IPS-15b (cell line): ENCODE results near the gene TMUB2.
A peak's percentile ranks its signal among the peaks of the same experiment; 100 is the strongest.

Source experiments
- H3K27me3 ChIP-seq: one replicate; pipeline ENCODE4 v1.6.1; 2013; ENCODE audit warnings: low read length; ENCODE audit not compliant: control insufficient read depth, insufficient read depth
- H3K36me3 ChIP-seq: one replicate; pipeline ENCODE4 v1.6.1; 2013; ENCODE audit warnings: low read length; ENCODE audit not compliant: control insufficient read depth, insufficient read depth
- H3K4me1 ChIP-seq: one replicate; pipeline ENCODE4 v1.6.1; 2013; ENCODE audit warnings: mild to moderate bottlenecking, low read length; ENCODE audit not compliant: control insufficient read depth, insufficient read depth
- H3K4me3 ChIP-seq: one replicate; pipeline ENCODE4 v1.5.1; 2013; ENCODE audit warnings: low read depth, low read length
- H3K9ac ChIP-seq: one replicate; pipeline ENCODE4 v1.6.1; 2013; ENCODE audit warnings: low read depth, mild to moderate bottlenecking, low read length
- H3K9me3 ChIP-seq: one replicate; pipeline ENCODE4 v1.6.1; 2013; ENCODE audit warnings: mild to moderate bottlenecking, low read length; ENCODE audit not compliant: control insufficient read depth, insufficient read depth

Gene TMUB2

DNA sequence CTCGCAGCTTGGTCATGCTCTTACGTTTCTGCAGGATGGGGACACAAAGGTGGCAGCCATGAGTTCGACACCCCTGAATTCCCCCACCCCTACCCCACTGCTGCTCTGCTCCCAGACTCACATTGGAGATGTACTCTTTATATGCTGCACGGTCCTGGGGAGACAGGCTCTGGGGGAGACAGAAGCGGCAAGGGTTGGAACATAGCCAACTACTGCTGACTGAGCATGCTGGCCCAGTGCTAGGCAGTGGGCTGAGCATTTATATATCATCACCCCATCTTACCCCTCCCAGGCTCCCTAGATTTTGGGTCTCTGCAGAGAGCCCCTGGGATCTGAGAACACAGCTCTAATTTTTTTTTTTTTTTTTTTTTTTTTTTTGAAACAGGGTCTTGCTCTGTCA lies 21.0 kb downstream of the TMUB2 start:
- Histone ChIP-seq H3K4me3 (no peak overlapping the region), H3K36me3 (peaks cover 39% of the 10 kb centered on the region), H3K4me1 (peaks cover 8% of the 10 kb centered on the region), H3K27me3 (no peaks in the 10 kb centered on the region), H3K9ac (no peak overlapping the region), H3K9me3 (no peaks in the 10 kb centered on the region)

DNA sequence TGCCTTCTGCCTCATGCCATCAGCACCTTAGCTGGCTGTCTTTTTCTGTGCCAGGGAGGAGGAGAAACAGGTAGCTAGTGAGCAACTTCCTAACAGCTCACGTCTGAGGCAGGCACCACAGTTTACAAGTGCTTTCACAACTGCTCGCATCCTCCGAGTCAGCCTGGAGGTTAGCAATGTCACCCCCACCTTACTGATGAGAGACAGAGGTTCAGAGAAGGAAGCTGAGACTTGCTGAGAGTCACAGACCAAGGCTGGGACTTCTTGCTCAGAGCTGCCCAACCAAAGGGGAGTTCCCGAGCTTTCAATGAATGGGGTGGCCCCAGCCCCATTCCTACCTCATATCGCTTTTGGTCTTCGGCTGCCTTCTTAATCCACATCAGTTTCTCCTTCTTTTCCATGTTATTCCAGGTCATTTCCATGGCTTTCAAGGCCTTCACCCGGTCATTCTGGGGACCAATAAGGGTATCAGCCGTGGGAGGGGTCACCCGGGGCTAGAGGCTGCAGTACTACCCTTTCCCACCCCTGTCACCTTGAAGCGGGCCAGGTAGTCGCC lies 23.1 kb downstream of the TMUB2 start:
- Histone ChIP-seq H3K4me1 (peaks cover 4% of the 10 kb centered on the region), H3K9me3 (no peaks in the 10 kb centered on the region), H3K36me3 (peaks cover 53% of the 10 kb centered on the region), H3K4me3 (no peak overlapping the region), H3K27me3 (no peaks in the 10 kb centered on the region), H3K9ac (no peak overlapping the region)

DNA sequence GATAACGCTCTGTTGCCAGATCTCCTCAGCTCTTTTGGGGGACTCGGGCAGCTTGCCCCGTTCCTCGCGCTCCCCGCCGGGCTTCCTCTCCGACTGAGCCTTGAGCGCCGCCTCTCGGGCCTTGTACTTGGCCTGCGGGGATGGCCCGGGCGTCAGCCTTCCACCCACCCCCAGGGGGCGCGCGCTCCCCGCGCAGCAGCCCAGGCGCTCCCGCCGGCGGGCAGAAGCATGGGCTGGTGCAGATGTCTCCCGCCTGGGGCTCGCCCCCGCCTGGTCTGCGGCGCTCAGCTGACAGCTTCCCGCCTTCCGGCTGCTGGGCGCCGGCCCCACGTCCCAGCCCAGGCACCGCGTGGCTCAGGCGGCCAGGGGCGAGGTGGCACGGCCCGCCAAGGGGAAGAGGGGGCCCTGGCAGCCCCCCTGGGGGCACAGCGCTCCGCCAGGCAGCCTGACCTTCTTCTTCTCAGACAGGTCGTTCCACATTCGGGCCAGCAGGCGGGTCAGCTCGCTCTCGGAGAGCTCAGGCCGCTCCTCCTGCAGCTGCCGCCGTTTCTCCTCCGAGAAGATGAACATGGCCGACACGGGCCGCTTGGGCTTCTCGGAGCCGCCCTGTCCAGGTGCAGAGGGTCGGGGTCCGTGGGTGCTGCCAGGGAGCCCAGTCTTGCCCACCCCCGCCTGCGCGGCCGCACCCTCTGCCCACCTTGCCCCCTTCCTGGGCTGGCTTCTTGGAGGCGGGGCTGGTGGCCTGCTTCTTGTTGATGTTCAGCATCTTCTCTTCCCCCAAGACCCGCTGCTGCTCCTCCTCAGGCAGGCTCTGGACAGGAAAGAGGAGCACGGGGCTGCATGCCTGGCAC lies 23.8 kb downstream of the TMUB2 start:
- peak overlapping the region; percentile 5 for H3K9ac ChIP-seq
- H3K4me3 ChIP-seq: no peak overlapping the region
- H3K9me3 ChIP-seq: no peaks in the 10 kb centered on the region

DNA sequence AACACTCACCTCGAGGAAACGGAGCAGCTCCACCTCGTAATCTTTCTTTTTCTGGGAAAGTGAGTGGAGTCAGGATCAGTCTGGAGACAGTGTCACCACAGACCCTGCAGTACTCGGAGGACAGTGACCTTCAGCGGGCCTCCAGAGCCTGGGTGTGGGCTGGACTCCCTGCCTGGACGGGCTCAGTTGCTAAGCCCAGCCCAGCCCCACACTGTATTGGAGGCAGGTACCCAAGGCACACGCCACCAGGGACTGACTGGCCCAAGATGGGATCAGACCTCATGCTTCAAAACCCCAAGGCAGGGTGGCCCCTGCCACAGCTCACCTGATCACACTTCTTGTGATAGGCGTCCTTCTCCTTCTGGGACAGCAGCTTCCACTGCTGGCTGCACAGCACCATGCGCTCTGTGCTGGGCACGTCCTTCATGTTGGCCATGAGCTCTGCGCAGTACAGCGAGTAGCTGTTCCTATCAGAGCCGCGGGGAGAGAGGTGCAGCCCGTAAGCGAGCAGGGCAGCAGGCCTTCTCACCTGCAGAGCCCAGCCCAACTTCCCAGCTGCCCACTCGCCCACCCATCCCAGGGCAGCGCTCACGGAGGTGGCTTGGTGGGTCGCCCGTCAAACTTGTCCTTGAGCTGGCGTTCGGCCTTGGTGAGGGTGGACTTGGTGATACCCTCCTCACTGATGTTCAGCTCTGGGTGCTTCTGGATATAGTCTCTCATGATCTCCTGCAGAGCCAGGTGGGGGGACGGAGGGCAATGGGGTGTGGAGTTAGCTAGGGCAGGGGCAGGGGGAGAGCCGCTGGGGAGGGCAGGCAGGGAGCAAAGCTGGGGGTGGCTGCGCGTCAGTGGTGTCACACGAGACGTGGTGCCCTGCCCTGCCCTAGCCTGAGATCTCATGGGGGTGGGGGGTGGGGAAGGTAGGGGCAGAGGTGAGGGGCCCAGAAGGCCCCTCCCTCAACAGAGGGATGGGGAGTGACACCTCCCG lies 24.8 kb downstream of the TMUB2 start:
- H3K9ac ChIP-seq: no peak overlapping the region
- no peak overlapping the region for H3K4me3 ChIP-seq
- no peaks in the 10 kb centered on the region for H3K4me1 ChIP-seq
- no peaks in the 10 kb centered on the region for H3K9me3 ChIP-seq
- no peaks in the 10 kb centered on the region for H3K27me3 ChIP-seq
- H3K36me3 ChIP-seq: peaks cover 68% of the 10 kb centered on the region

More for the DNA sequence above, 23.8 kb downstream of the TMUB2 start:
- H3K36me3 ChIP-seq: peaks cover 60% of the 10 kb centered on the region
- no peaks in the 10 kb centered on the region for H3K4me1 ChIP-seq
- H3K27me3 ChIP-seq: no peaks in the 10 kb centered on the region

DNA sequence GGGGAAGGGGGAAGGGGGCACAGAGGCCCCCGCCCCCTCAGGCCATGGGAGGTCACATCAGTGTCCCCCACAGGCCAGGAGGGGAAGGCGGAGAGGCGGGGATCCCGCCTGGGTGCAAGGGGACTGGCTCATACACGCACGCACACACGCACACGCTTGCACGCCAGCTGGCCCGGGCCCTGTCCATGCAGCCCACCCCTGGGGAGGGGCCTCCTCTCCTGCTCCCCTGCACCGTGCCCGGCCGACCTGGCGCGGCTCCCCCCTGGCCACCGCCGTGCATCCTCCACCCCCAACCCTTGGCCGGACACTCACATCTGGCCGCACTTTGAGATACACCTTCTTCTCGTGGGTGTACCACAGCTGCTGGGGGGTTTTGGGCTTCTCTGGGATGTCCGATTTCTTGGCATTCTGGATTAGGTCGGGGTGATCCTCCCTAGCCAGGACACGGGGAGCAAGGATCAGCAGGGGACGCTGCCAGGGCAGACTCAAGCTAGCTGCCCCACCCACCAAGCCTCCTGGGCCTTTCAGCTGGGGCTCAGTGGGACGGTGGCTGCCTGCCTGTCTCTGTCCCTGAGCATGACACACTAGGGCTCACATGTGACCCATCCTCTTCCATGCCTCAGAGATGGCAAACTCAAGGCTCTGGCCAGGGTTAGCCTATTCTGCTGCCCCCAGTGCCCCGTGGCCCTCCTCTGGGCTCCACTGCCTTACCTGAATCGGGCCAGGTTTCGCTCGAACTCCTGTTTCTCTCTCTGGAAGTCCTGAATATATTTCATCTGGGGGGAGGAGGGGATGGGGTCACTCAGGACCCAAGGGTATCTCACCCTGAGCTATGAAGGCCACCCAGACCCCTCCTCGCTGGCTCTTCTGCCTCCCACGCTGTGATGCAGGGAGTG lies 26.0 kb downstream of the TMUB2 start:
- Histone ChIP-seq H3K9me3 (no peaks in the 10 kb centered on the region), H3K27me3 (no peaks in the 10 kb centered on the region), H3K36me3 (peaks cover 63% of the 10 kb centered on the region), H3K4me3 (no peak overlapping the region), H3K9ac (no peak overlapping the region), H3K4me1 (peaks cover 5% of the 10 kb centered on the region)

DNA sequence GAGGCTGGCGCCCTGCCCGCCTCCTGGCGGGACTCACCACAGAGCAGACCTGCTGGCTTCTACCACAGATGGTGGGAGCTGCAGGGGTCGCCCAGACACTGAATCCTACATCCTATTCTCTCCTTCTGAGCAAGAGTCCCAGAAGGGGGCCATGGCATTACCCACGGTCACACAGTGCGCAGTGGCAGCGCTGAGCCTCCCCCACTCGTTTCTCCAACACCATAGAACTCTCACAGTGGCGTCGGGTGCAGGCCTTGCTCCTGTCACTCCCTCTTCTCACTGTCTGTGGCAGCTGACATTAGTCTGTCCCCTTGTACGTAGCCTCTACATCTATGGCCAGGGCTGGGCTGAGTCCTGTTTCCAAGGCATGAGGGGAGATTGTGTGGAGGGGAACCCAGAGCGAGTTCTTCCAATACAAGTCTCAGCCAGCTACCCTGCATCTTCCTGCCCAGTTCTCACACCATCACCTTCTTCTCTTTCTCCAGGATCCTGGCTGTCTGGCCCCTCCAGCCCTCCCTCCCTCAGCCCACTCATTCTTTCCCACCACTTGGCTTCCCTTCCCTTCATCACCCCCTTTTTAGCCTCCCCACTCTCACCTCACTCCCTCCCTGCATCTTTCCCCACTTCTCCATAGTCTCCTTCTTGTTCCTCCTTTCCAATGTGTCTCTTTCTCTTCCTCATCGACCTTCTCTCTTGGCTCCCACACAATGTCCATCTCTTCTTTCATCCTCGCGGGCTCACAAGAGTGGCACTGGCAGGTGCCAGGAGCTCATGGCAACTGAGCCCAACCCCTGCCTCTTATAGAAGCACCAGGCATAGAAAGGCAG lies 26.8 kb downstream of the TMUB2 start:
- no peaks in the 10 kb centered on the region for H3K9me3 ChIP-seq
- H3K9ac ChIP-seq: no peak overlapping the region
- H3K27me3 ChIP-seq: no peaks in the 10 kb centered on the region
- H3K4me3 ChIP-seq: no peak overlapping the region
- H3K36me3 ChIP-seq: peaks cover 60% of the 10 kb centered on the region
- H3K4me1 ChIP-seq: peaks cover 6% of the 10 kb centered on the region

DNA sequence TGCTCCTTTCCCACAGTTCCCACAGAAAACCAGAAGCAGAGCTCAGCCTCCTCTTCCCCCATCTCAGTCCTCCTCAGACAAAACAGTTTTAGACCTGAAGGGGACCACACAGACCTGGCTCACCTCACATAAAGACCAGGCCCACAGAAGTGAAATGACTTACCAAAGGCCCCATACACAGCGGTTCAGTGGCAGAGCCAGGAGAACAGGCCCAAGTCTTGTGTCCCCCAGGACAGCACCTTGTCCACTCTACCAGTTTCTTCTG lies 27.4 kb downstream of the TMUB2 start:
- H3K27me3 ChIP-seq: no peaks in the 10 kb centered on the region
- H3K9me3 ChIP-seq: no peaks in the 10 kb centered on the region
- H3K36me3 ChIP-seq: peaks cover 54% of the 10 kb centered on the region
- no peak overlapping the region for H3K9ac ChIP-seq
- H3K4me3 ChIP-seq: no peak overlapping the region
- H3K4me1 ChIP-seq: peaks cover 6% of the 10 kb centered on the region

DNA sequence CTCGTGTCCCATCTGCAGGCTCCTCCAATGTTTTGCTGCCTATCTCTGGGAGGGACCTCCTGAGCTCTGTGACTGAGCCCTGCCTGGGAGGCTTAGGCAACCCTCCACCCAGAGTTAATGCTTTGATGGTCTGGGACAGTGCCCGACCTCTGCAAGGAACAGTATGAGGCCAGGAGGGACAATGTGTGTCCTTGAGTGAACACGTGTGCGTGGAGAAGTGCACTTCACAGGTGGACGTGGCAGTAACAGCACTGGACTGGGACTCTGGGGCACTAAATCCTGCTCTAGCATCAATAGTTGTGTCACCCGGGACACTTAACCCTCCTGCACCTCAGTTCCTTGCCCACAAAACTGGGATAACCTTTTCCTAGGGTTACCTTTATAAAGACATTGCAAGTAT lies 28.1 kb downstream of the TMUB2 start:
- H3K9me3 ChIP-seq: no peaks in the 10 kb centered on the region
- peaks cover 6% of the 10 kb centered on the region for H3K4me1 ChIP-seq
- no peak overlapping the region for H3K9ac ChIP-seq
- H3K36me3 ChIP-seq: peaks cover 48% of the 10 kb centered on the region
- no peaks in the 10 kb centered on the region for H3K27me3 ChIP-seq
- H3K4me3 ChIP-seq: no peak overlapping the region

DNA sequence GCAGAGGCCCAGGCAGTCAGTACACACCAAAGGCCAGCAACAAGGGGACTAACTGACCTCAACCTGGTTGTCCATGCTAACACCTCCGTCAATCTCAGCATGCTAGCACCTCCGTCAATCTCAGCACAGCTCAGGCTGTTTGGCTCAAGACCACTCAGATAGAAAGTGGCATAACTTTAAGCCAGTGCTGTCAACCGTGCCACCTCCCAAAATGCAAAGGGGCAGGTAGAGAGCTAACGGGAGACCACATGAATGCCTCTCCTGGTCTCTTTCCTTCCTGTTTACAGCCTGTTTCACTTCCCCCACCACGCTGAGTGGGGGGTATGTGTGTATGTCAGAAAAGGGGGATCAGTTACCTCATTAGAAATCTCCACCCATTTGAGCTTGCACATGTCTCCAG lies 29.4 kb downstream of the TMUB2 start:
- no peak overlapping the region for H3K9ac ChIP-seq
- no peaks in the 10 kb centered on the region for H3K9me3 ChIP-seq
- H3K36me3 ChIP-seq: peaks cover 42% of the 10 kb centered on the region
- H3K27me3 ChIP-seq: no peaks in the 10 kb centered on the region
- H3K4me3 ChIP-seq: no peak overlapping the region
- peaks cover 6% of the 10 kb centered on the region for H3K4me1 ChIP-seq

DNA sequence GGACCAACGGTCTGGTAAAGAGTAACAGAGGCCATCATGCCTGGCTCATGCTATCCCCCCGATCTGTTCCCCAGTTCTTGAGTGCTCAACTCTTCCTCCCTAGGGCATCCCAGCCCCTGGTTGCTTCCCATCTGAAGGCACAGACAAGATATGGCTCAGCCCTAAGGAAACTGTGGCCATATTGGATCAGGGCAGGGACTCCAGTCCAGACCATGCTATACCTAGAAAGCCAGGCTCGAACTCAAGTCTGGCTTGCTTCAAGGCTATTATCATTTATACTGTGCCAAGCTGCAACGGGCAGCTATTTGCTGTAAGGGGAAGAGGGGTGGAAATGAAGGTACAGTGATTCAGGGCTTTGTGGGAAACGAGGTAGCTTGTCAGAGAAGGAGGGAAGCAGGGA lies 29.9 kb downstream of the TMUB2 start:
- H3K36me3 ChIP-seq: peaks cover 37% of the 10 kb centered on the region
- no peak overlapping the region for H3K4me3 ChIP-seq
- peaks cover 6% of the 10 kb centered on the region for H3K4me1 ChIP-seq
- H3K9ac ChIP-seq: no peak overlapping the region
- no peaks in the 10 kb centered on the region for H3K27me3 ChIP-seq
- H3K9me3 ChIP-seq: no peaks in the 10 kb centered on the region
